Measurements from ENCODE around the gene CASS4.
"Not testable (repeated sequence)": the region's sequence is repeated elsewhere in the genome, so short reads cannot be mapped to it uniquely, and the experiment has no call there.

CASS4 gene

GRCh38 chr20:56392881-56393482, 19.1 kb upstream of the CASS4 start:
- no peak for DNase-seq

GRCh38 chr20:56393653-56394052, 18.4 kb upstream of the CASS4 start:
- DNase-seq: no peak

DNA sequence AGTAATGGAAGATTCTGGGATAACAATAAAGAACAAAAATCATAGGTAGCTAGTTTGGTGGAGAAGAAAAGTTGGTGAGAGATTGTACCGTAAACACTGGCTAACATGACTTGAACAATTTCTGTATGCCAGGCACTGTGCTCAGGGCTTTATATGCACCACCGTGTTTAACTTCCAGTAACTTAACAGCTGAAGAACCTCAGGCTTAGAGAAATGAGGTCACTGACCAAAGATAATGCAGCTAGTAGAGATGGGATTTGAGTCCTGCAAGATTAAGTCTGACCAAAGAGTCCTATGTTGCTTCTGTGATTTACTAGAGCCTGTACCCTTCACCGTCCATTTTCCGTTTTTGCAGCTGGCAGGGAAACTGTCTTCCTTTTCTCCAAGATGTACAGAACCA, 16.9 kb upstream of the CASS4 start:
- DNase-seq: no peak

DNA sequence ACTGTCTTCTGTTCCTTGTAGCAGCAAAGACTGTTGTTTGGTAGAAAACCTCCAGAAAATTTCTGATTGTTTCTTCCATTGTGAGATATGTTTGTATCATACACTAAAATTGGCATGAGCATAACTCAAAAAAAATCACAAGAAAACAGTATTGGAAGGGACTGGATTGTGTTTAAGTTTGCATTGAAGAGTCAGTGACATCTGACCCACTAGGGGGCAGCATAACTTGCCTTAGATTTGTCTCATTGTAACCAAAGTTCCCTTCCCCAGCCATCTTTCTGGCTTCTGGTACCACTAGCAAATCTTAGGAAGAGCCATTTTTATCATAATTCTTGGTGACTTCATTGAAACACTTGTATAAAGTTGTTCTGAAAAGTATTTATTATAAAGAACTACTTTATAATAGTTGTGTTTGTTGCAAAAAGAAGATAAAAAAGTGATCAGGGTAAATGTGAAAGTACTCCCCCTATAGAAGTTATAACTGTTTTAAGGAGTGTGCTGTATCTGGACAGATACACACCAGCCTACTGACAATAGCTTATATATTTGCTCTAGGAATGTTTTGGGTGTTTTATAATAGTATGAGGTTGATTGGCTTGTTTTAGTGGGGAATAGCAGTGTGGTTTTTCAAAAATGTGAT, 11.9 kb upstream of the CASS4 start:
- peak; percentile 74 for DNase-seq

DNA sequence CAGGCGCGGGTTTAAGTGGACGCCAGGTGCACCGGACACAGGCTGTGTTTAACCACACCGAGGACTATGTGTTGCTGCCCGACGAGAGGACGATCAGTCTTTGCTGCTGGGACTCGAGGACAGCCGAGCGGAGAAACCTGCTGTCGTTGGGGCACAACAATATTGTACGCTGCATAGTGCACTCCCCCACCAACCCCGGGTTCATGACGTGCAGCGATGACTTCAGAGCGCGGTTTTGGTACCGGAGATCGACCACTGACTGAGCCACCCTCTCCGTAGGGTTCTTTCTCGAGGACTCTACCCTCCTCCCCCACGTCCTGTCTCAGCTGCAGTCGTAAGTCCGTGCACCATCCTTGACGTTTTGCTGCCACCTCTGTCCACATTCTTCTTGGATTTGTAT, 8.6 kb upstream of the CASS4 start:
- no peak for DNase-seq

GRCh38 chr20:56405356-56405755, 6.7 kb upstream of the CASS4 start:
- not testable (repeated sequence) for DNase-seq

DNA sequence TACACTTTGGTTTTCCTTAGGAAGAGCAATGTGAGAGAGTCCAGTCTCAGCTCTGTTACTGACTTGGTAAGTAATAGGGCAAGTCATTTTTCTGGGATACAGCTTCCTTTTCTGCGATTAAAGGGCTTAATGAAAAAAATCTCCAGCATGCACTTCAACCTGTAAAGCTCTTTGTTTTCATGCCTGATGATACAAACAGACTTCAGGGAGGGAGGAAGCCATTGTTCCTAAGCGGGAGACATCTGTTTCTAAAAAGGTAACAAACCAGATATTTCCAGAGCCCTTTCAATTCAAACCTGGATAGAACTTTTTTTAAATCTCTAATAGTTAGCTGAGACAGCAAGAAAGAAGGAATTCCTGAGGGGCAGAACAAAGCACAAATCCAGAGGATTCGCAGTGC, 5.2 kb upstream of the CASS4 start:
- DNase-seq: no peak

DNA sequence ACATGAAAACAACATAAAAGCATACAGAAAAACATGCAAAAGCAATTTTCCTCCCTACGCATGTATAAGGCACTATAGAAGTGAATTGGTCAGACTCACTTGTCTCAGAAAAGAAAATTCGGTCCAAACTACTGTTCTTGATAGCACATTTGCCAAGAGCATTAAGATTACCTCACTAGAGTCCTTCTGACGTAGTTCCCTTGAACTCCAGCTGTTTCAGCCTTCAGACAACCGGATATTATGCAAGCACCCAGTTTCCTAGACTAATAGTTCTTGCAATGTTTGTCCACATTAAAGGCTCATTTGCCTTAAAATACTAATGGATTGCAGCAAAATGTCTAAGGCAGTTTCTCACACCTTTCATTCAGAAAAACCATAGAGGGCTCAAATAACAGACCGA, 2.5 kb upstream of the CASS4 start:
- DNase-seq: no peak

DNA sequence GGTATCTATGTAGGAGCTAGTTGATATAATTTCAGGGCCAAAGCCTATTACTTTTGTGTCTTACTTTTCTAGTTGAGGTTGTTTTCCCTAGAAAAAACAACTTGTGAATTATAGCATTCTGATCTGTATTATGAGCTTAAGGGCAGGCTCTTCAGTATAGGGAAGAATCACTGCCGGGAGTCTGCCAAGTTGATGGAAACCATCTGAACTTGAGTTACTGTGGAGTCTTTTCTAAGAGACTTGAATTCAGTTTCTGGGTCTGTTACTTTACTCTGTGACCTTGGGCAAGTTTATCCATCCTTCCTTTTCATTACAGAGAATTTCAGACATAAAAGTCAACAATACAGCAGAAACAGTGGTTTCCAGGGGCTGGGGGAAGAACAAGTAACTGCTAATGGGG, 2.1 kb upstream of the CASS4 start:
- no peak for DNase-seq

GRCh38 chr20:56411287-56411686, 773 bp upstream of the CASS4 start:
- not testable (repeated sequence) for DNase-seq

DNA sequence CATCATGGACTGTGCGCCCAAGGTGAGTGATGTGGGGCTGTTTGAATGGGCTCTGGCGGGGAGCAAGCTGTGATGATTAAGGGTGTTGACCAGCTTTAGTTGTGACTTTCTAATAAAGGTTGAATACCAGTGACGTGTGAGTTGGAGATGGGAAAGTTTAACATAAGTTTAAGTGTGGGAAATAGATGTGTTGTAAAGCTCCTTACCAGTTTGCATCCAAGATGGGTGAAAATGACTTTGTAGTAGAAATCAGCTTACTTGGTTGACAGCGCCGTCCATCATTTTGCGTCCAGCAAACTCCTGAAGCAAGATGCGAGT, 372 bp downstream of the CASS4 start:
- DNase-seq: no peak

DNA sequence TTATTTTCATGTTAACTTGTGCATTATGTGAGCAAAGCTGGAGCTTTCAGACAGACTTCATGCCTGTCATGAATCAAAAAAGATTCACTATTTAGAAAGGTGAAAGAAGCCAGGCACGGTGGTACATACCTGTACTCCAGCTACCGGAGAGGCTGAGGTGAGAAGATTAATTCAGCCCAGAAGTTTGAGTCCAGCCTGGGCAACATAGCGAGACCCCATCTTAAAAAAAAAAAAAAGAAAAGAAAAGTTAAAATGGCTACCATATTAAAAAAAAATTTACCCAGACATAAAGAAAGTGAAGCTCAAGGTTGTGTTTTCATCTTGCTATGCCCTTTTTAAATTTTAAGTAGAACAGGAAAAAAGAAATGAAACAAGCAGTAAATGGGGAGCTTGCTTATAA, 889 bp downstream of the CASS4 start:
- no peak for DNase-seq

DNA sequence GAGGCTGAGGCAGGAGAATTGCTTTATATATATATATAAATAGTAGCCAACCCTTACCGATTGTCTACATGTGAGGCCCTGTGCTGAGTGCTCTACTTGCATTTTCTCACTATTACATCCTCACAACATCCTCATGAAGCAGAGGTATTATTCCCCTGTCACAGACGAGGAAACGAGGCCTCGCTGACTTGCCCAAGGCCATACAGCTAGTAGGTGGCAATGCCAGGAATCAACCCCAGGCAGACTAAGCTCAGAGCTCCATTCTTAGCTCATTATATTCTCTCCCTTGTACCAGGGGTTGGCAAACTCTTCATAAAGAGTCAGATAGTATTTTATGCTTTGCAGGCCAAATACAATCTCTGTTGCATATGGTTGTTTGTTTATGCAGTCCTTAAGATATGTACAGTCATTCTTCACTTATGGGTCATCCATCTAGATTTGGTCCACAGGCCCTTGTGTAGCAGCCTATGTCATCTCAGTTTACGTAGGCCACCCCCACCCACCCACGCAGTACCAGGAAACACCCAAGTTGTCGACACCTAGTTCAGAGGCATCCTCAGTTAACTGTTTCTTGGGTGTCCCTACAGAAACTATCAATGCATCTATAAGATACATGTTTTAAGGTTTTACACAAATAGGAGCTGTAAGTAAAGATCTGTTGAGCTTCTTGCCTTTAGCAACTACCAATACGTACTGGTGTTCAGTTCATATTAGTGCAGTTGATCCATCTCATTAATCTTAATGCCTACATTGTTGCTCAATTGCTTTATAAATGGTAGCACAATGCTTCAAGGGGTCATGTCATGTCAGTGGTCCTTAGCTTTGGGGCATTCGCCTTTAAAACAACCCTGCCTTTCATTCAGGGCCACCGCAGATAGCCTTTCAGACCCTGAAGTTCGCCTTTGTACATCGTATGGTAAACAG, 3.0 kb downstream of the CASS4 start:
- peak; percentile 66 for DNase-seq

GRCh38 chr20:56417402-56417801, 5.3 kb downstream of the CASS4 start:
- no peak for DNase-seq

DNA sequence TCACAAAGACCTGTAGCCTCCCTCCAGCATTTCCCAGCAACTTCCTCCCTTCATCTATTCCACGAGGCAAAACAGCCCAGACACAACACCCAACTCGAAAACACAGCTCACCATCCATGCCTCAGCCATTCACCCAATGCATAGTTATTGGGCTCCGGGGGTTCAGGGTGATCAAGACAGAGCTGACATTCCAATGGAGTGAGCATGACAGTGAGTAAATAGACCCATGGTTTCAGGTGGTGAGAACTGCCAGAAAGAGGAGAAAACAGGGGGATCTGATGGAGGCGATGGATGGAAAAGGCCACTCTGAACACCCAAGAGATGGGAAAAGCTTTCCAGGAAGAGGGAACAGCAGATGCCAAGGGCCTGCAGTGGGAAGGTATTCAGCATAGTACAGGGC, 5.9 kb downstream of the CASS4 start:
- no peak for DNase-seq

- DNase-seq: no peak
Observed at GRCh38 chr20:56418385-56418861, 6.4 kb downstream of the CASS4 start.

DNA sequence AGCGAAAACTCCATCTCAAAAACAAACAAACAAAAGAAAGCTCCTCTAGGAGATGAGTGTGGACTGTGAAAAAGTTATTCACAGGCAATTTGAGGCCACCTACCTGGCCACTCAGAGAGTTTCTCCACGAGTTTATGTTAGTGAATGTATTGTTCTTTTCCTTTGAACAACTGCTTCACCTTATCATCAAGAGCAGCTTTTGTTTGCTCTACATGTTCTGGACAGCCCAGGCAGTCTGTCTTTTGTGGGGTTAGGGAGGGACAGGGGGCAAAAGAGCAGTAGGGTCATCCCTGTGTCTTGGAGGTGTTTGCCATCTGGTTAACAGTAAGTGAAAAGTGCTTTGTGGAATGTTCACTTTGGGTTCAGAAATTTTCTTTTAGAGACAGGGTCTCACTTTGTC, 8.0 kb downstream of the CASS4 start:
- no peak for DNase-seq

DNA sequence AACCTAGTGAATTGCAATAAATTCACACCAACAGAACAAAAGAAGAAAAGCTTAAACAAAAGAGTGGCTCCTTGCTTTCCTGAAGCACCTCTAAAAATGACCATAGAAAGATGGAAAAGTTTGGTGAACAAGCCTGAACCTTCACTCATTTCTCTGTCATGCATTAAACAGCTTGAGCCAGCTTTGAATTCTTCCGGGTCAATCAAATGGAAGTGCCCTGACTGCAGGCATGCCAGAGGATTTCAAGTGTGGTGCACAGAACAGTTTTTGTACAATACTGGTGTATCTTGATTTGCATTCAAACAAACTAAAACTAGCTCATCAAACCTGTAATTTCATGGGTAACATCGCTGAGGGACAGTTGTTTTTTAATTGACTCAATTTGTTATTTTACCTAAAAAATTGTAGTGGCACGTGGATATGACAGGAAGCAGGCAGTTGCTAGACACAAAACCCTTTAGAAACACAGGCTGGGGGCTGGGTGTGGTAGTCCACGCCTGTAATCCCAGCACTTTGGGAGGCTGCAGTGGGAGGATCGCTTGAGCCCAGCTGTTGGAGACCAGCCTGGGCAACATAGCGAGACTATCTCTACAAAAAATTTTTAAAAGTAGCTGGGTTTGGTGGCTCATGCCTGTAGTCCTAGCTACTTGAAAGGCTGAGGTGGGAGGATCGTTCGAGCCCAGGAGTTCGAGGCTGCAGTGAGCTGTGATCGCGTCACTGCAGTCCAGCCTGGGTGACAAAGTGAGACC, 9.1 kb downstream of the CASS4 start:
- DNase-seq: no peak

- DNase-seq: no peak
Observed at GRCh38 chr20:56422076-56422823, 10.2 kb downstream of the CASS4 start.

DNA sequence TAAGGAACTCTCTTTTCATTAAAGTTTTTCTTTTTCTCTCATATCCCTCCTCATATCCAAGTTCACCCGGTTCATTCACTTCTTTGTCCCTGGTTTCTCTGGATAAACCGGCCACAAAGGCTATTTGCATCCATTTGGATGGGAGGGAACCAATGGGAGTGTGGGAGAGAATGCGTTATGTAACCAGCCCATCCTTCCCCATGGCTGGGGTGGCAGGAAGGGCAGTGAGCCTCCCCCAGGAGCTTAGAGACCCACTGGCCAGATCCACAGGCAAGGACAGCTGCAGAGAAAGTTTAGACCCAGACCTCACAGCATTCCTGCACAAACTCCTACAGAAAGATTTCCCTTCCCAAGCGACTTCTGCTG, 10.7 kb downstream of the CASS4 start:
- no peak for DNase-seq

DNA sequence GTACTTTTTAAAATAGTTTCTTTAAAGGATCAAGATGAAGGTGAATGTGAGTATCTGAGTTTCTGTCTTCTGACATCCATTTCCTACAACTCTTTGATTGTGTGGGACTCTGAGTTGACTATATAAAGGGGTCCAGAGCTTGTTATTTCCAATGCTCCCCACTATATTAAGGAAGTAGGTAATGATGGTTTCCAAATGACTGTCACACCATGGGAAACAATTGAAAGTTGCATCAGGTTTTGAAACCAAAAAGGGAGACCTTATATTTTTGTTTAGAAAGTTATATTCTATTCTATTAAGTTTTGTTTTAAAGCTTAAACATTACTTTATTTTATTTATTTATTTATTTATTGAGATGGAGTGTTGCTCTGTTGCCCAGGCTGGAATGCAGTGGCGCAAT, 11.2 kb downstream of the CASS4 start:
- DNase-seq: no peak

- DNase-seq: no peak
Observed at GRCh38 chr20:56423886-56424285, 11.8 kb downstream of the CASS4 start.

DNA sequence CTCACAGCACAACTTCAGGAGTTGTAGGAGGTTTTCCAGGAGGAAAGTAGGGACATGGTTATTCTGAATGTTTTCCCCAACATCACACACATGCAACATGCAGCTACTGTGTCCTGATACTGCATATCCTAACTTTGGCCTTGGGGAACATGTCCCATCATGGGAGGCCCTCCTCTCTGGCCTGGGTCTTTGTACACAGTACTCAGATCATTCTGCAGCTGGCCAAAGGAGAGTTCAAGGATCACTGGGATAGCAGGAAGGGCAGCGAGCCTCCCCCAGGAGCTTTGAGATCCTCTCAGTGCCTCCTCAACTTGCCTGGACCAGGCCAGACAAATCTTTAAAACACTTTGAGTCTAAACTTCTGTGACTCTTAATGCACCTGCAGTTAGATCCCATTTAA, 12.9 kb downstream of the CASS4 start:
- no peak for DNase-seq

All from stimulated activated CD4-positive, alpha-beta T cell treated with anti-CD3 and anti-CD28 coated beads, Interleukin-4, amount 100 ng/mL, for 24 hours (primary cell).